Astrocyte of the hippocampus (primary cell): Measurements from ENCODE around the gene RTF1.

Experiments used
- DNase-seq: peaks from one replicate; pipeline ENCODE4 v3.0.0; 2011; ENCODE audit warnings: low read depth, low spot score

The RTF1 gene

GRCh38 chr15:41505776-41506175 lies 88.9 kb downstream of the RTF1 start:
- DNase-seq, result no peak

GRCh38 chr15:41506796-41507341 lies 90.0 kb downstream of the RTF1 start:
- DNase-seq, result no peak

- DNase-seq, result no peak
Observed at GRCh38 chr15:41507820-41508290, 91.0 kb downstream of the RTF1 start.

- no peak for DNase-seq
Observed at GRCh38 chr15:41510728-41511127, 93.8 kb downstream of the RTF1 start.

GRCh38 chr15:41511331-41511898 lies 94.5 kb downstream of the RTF1 start:
- no peak for DNase-seq

GRCh38 chr15:41511899-41512369 lies 95.0 kb downstream of the RTF1 start:
- peak; percentile 23 for DNase-seq

GRCh38 chr15:41512512-41512939 lies 95.6 kb downstream of the RTF1 start:
- DNase-seq, result no peak

- peak; percentile 29 for DNase-seq
Observed at GRCh38 chr15:41512940-41513505, 96.1 kb downstream of the RTF1 start.

- peak; percentile 42 for DNase-seq
Observed at GRCh38 chr15:41513506-41514227, 96.8 kb downstream of the RTF1 start, which contains the start of gene LTK. LTK (minus strand) TSS chr15:41513827; CDS start chr15:41513709, 118 bp downstream.

GRCh38 chr15:41517895-41518449 lies 101.1 kb downstream of the RTF1 start:
- DNase-seq, result no peak

GRCh38 chr15:41520636-41521035 lies 103.7 kb downstream of the RTF1 start:
- no peak for DNase-seq

- no peak for DNase-seq
Observed at GRCh38 chr15:41521614-41522013, 104.7 kb downstream of the RTF1 start.

- peak; percentile 79 for DNase-seq
Observed at GRCh38 chr15:41523097-41523496, 106.2 kb downstream of the RTF1 start.

- no peak for DNase-seq
Observed at GRCh38 chr15:41530363-41530956, 113.6 kb downstream of the RTF1 start.
